ENCODE data around the gene PPP1R12B.

Gene PPP1R12B

DNA sequence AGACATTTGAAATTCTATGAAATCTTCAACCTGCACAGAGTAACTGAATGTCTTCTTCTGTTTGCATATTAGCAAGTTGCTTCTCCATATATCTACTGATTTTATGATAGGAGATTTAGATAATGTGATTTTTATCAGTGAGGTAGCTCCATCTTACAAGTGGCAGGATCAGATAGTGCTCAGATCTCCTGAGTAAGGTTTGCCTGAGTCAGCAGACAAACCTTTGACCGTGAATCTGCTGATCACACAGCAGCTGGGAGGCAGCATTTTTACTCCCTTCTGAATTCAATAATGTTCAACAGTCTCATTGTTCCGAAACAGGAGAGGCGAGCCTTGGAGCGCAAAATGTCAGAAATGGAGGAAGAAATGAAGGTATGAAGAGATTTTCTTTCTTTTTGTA is 220.3 kb downstream of the PPP1R12B start:
- H3K4me1 ChIP-seq (ENCODE audit: control insufficient read depth in 1 of 2, insufficient read depth in 1 of 2, low read depth in 1 of 2, low read length in 1 of 2): no peaks in the 10 kb centered on the region
- no peaks in the 10 kb centered on the region for H3K9me3 ChIP-seq
- TF ChIP-seq, protein P1, sequence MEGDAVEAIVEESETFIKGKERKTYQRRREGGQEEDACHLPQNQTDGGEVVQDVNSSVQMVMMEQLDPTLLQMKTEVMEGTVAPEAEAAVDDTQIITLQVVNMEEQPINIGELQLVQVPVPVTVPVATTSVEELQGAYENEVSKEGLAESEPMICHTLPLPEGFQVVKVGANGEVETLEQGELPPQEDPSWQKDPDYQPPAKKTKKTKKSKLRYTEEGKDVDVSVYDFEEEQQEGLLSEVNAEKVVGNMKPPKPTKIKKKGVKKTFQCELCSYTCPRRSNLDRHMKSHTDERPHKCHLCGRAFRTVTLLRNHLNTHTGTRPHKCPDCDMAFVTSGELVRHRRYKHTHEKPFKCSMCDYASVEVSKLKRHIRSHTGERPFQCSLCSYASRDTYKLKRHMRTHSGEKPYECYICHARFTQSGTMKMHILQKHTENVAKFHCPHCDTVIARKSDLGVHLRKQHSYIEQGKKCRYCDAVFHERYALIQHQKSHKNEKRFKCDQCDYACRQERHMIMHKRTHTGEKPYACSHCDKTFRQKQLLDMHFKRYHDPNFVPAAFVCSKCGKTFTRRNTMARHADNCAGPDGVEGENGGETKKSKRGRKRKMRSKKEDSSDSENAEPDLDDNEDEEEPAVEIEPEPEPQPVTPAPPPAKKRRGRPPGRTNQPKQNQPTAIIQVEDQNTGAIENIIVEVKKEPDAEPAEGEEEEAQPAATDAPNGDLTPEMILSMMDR (IDR thresholded peaks at IDR 0.05): no peak
- H3K4me3 ChIP-seq (ENCODE audit: low read depth in 1 of 2, low read length in 1 of 2): no peak overlapping the region
- no peak overlapping the region for H3K27ac ChIP-seq
- peaks cover 100% of the 10 kb centered on the region for H3K36me3 ChIP-seq
- H3K27me3 ChIP-seq: no peaks in the 10 kb centered on the region

- Histone ChIP-seq H3K9me3 (no peaks in the 10 kb centered on the region), H3K4me3 (ENCODE audit: low read depth in 1 of 2, low read length in 1 of 2) (no peak overlapping the region), H3K27me3 (no peaks in the 10 kb centered on the region), H3K4me1 (ENCODE audit: control insufficient read depth in 1 of 2, insufficient read depth in 1 of 2, low read depth in 1 of 2, low read length in 1 of 2) (no peaks in the 10 kb centered on the region), H3K36me3 (peaks cover 97% of the 10 kb centered on the region), H3K27ac (no peak overlapping the region)
- TF ChIP-seq, protein P1 (IDR thresholded peaks at IDR 0.05): no peak
These were observed 221.2 kb downstream of the PPP1R12B start for GRCh38 chr1:202569393-202570322.

- H3K27ac ChIP-seq: no peak overlapping the region
- H3K27me3 ChIP-seq: no peaks in the 10 kb centered on the region
- no peaks in the 10 kb centered on the region for H3K9me3 ChIP-seq
- TF ChIP-seq, protein P1 (IDR thresholded peaks at IDR 0.05): peak; percentile 42
- peaks cover 93% of the 10 kb centered on the region for H3K36me3 ChIP-seq
- no peak overlapping the region for H3K4me3 ChIP-seq (ENCODE audit: low read depth in 1 of 2, low read length in 1 of 2)
- H3K4me1 ChIP-seq (ENCODE audit: control insufficient read depth in 1 of 2, insufficient read depth in 1 of 2, low read depth in 1 of 2, low read length in 1 of 2): peaks cover 6 to 7% of the 10 kb centered on the region in 2 experiments
These were observed 223.3 kb downstream of the PPP1R12B start for GRCh38 chr1:202571719-202572339.

DNA sequence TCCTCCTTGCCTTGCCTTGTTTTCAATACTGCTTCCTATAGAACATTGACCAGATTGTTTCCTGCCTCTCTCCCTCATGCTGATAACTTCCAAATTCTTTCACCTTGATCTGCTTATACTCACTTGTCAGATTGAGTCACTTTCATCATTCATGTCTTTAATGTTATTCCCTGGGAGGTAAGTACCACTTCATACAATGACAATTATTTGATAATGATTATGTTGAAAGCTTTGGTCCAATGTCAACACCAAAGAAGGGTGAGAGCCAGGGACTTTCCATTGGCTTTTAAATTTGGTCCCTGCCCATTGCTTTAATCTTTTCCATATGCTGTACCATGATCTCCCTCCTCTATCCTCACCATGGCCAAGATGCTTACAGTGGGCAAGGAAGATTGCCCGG is 224.4 kb downstream of the PPP1R12B start:
- Histone ChIP-seq H3K27ac (no peak overlapping the region), H3K4me1 (ENCODE audit: control insufficient read depth in 1 of 2, insufficient read depth in 1 of 2, low read depth in 1 of 2, low read length in 1 of 2) (peaks cover 11% of the 10 kb centered on the region in 2 experiments), H3K36me3 (peaks cover 83% of the 10 kb centered on the region), H3K4me3 (ENCODE audit: low read depth in 1 of 2, low read length in 1 of 2) (no peak overlapping the region), H3K9me3 (no peaks in the 10 kb centered on the region), H3K27me3 (no peaks in the 10 kb centered on the region)
- TF ChIP-seq, protein P1 (IDR thresholded peaks at IDR 0.05): no peak

DNA sequence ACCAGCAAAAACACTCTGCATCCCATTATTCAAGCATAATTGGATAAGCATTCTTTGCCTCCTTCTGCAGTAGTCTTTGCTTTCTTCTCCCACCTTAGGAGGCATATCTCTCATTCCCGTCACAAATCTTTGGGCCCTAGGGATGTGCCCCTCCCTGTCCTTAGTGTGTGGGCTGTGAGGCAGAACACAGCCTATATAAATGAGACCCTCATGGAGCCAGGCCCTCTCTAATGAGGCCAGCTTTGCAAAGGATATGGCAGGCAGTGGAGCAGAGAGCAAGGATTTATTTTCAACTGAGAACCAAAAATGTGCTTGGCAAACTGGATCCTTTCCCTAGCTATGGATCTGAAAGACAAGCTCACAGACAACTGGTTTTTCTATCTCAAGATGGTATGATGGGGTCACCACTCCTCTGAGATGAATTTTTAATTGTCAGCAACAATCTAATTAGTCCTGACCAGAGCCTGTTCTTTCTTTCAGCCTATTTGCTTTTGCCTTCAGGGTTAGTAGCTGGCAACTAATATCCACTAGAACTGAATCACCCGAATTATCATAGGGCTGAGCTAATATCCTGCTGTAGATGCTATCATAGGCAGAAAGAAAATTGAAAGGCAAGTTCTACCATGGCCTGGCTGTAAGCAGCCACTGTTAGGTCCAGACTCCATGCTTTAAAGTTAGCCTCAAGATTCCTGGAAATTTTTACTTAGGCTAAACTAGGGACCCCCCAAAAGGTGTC is 227.6 kb downstream of the PPP1R12B start:
- H3K27me3 ChIP-seq: no peaks in the 10 kb centered on the region
- H3K9me3 ChIP-seq: no peaks in the 10 kb centered on the region
- no peak overlapping the region for H3K27ac ChIP-seq
- peaks cover 73% of the 10 kb centered on the region for H3K36me3 ChIP-seq
- H3K4me3 ChIP-seq (ENCODE audit: low read depth in 1 of 2, low read length in 1 of 2): no peak overlapping the region
- H3K4me1 ChIP-seq (ENCODE audit: control insufficient read depth in 1 of 2, insufficient read depth in 1 of 2, low read depth in 1 of 2, low read length in 1 of 2): peaks cover 11% of the 10 kb centered on the region in 2 experiments
- TF ChIP-seq, protein P1 (IDR thresholded peaks at IDR 0.05): no peak
